ENCODE measurements around the gene CHRM4.

Gene CHRM4

DNA sequence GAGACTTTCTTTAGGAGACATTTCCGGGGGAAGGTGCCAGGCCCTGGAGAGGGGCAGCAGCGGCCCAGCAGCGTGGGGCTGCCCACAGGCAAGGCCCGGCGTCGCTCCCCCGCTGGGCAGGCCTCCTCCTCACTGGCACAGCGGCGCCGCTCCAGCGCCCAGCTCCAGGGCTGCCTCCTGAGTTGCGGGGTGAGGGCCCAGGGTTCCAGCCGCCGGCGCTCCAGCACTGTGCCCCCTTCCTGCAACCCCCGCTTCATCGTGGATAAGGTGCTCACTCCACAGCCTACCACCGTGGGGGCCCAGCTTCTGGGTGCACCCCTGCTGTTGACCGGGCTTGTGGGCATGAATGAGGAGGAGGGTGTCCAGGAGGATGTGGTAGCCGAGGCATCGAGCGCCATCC is 25.3 kb downstream of the CHRM4 start:
- no peak for DNase-seq (ENCODE audit: extremely low read depth, insufficient read length)
- Histone ChIP-seq H3K4me3 (replicated peaks; ENCODE audit: low read depth, low read length) (no peak overlapping the region), H3K36me3 (ENCODE audit: control insufficient read depth, insufficient read depth, low read length) (peaks cover 12% of the 10 kb centered on the region), H3K27me3 (replicated peaks; ENCODE audit: control insufficient read depth, insufficient read depth, low read length) (no peaks in the 10 kb centered on the region)
- TF ChIP-seq, protein P1, sequence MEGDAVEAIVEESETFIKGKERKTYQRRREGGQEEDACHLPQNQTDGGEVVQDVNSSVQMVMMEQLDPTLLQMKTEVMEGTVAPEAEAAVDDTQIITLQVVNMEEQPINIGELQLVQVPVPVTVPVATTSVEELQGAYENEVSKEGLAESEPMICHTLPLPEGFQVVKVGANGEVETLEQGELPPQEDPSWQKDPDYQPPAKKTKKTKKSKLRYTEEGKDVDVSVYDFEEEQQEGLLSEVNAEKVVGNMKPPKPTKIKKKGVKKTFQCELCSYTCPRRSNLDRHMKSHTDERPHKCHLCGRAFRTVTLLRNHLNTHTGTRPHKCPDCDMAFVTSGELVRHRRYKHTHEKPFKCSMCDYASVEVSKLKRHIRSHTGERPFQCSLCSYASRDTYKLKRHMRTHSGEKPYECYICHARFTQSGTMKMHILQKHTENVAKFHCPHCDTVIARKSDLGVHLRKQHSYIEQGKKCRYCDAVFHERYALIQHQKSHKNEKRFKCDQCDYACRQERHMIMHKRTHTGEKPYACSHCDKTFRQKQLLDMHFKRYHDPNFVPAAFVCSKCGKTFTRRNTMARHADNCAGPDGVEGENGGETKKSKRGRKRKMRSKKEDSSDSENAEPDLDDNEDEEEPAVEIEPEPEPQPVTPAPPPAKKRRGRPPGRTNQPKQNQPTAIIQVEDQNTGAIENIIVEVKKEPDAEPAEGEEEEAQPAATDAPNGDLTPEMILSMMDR (IDR thresholded peaks at IDR 0.05; ENCODE audit: insufficient read depth, low read length, poor library complexity, severe bottlenecking): no peak

DNA sequence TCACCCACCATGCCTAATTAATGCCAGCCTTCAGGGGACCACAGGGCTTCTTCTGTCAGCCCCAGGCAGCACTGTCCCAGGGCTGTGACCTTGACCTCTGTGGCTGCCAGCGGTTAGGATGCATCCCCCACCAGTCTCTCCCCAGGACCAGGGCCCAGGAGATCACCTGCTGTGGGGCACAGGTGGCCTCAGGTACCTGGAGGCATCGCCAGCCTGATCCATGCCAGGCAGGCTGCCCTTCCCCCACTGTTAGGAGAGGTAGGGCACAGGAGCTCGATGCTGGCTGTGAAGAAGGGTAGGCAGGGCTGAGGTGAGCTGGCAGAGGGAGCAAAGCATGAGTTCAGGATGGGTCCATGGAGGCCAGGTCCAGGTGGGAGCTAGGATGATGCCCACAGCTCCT is 26.8 kb downstream of the CHRM4 start:
- no peak for DNase-seq (ENCODE audit: extremely low read depth, insufficient read length)
- H3K4me3 ChIP-seq (replicated peaks; ENCODE audit: low read depth, low read length): no peak overlapping the region
- peaks cover 7% of the 10 kb centered on the region for H3K36me3 ChIP-seq (ENCODE audit: control insufficient read depth, insufficient read depth, low read length)
- H3K27me3 ChIP-seq (replicated peaks; ENCODE audit: control insufficient read depth, insufficient read depth, low read length): no peaks in the 10 kb centered on the region
- TF ChIP-seq, protein P1 (IDR thresholded peaks at IDR 0.05; ENCODE audit: insufficient read depth, low read length, poor library complexity, severe bottlenecking): no peak

- DNase-seq (ENCODE audit: extremely low read depth, insufficient read length): no peak
- Histone ChIP-seq H3K27me3 (replicated peaks; ENCODE audit: control insufficient read depth, insufficient read depth, low read length) (no peaks in the 10 kb centered on the region), H3K36me3 (ENCODE audit: control insufficient read depth, insufficient read depth, low read length) (peaks cover 5% of the 10 kb centered on the region), H3K4me3 (replicated peaks; ENCODE audit: low read depth, low read length) (no peak overlapping the region)
- TF ChIP-seq, protein P1 (IDR thresholded peaks at IDR 0.05; ENCODE audit: insufficient read depth, low read length, poor library complexity, severe bottlenecking): no peak
Observed at GRCh38 chr11:46364056-46364455, 27.5 kb downstream of the CHRM4 start.

DNA sequence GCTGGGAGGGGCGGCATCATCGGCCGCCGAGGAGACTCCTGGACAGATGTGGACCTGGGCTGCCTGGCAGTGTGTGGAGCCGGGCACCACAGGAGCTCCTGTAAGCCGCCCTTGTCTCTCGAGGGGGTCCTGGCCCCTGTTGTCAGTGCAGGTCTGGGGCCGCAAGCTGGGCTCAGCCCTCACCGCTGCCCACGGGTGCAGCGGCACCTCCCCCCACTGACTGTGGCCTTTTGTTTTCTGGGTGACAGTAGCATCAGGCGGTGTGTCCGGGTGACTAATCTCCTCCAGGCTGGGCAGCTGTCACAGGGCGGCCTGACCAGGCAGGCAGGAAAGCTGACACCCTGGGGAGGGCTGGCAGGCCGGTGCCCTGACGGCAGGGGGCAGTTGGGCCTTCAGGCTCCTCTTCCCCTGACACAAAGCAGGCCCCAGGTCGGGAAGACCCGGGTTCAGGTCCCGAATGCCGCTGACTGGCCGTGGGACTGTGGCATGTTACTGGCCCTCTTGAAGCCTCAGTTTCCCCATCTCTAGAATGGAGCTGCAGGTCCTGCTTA is 28.0 kb downstream of the CHRM4 start:
- H3K27me3 ChIP-seq (replicated peaks; ENCODE audit: control insufficient read depth, insufficient read depth, low read length): no peaks in the 10 kb centered on the region
- no peak for DNase-seq (ENCODE audit: extremely low read depth, insufficient read length)
- TF ChIP-seq, protein P1 (IDR thresholded peaks at IDR 0.05; ENCODE audit: insufficient read depth, low read length, poor library complexity, severe bottlenecking): no peak
- peaks cover 5% of the 10 kb centered on the region for H3K36me3 ChIP-seq (ENCODE audit: control insufficient read depth, insufficient read depth, low read length)
- H3K4me3 ChIP-seq (replicated peaks; ENCODE audit: low read depth, low read length): no peak overlapping the region

GRCh38 chr11:46363031-46363407 is 28.6 kb downstream of the CHRM4 start:
- TF ChIP-seq, protein P1 (IDR thresholded peaks at IDR 0.05; ENCODE audit: insufficient read depth, low read length, poor library complexity, severe bottlenecking): no peak
- no peaks in the 10 kb centered on the region for H3K27me3 ChIP-seq (replicated peaks; ENCODE audit: control insufficient read depth, insufficient read depth, low read length)
- no peak for DNase-seq (ENCODE audit: extremely low read depth, insufficient read length)
- H3K4me3 ChIP-seq (replicated peaks; ENCODE audit: low read depth, low read length): no peak overlapping the region
- H3K36me3 ChIP-seq (ENCODE audit: control insufficient read depth, insufficient read depth, low read length): peaks cover 5% of the 10 kb centered on the region
